Stimulated activated naive CD4-positive, alpha-beta T cell (primary cell): ENCODE measurements around the gene RHOT2.

ENCODE experiments used
- DNase-seq, 6 experiments: peaks; one replicate each; lab custom pipeline; 2025; lab: John Stamatoyannopoulos, UW

The RHOT2 gene

DNA sequence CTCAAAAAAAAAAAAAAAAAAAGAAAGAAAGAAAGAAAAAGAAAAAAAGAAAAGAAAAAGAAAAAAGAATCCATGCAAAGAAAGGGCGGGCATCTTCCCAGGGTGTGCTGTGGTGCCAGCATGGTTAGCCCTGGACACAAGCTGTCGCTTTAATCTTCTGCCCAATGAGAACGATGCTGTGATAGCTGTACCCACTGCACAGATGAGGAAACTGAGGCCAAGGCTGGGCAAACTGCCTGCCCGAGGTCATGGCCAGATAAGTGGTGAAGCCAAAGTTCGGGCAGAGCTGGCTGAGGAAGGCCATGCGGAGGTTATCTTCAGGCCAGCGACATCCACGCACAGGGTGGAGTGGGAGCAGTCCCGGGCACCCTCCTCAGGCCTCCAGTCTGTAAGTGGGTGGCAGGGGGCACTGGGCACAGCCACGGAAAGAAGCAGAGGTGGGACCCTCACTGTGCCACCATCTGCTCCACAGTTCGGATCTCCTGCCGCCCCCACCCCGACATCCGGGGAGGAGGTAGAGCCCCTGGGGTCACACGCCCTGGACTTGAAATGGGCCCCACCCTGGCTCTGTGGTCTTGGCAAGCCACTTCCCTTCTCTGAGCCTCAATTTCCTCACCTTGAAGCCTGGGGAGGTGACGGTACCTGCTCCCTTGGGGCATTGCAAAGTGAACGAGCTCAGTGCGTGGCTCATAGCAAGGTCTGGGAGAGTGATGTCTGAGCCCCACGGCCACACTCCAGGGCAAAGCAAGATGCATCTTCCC lies 31.2 kb downstream of the RHOT2 start:
- no peak for DNase-seq

DNA sequence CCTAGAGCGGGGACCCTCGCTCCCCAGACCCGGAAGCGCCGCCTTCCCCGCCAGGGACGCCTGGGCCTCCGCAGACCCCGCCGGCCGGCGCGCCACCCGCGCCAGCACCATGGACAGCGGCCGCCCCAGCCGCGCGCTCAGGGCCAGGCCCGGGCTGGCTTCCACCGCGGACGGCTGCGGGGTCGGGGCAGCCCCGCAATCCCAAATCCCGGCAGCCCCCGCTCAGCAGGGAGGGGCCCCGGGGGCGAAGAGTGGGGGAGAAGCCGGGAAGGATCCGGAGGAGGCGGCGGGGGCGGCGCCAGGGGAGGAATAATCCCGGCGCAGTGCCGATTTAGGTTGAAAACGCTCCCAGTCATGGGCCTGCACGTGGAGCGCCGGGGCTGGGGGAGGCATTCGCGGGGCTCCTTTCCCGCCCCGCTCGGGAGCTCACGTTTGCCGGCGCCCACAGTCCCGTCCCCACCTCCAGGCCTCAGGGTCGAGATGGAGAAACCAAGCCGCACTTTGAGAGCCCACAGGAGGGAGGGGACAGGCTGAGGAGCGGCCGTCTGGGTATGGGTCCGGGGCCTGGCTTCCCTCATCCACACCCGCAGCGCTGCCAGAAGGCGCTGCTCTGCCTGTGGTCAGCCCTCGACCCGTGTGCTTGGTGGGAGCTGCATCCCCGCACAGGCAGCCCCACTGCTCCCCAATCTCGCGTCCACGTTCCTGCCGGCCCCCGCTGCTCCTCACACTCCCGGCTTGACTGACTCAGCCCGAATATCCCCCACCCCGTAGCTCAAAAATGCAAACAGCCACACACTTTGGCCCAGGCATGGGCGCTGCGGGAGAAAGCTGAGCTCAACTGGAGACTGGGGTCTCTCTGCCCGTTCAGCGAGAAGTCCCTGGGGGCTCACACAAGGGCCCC lies 33.0 kb downstream of the RHOT2 start:
- DNase-seq = peak; percentile 9 to 69 (median 41)

DNA sequence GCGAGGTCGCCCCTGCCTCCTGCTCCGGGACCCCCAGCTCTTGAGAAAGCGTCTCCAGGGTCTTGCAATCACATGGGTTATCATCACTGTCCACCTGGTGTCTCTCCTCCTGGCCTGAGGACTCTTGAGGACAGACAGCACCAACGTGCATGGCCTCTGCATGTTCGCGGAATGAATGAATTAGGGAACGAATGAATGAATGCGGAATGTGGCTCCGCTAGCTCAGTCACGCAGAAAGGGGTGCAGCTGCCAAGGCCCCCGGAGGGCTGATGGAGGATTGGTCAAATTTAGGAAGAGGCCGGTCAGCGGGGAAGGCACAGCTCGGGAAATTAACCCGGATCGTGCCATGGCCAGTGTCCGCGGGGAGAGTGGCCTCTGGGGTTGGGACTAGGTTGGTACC lies 34.4 kb downstream of the RHOT2 start:
- DNase-seq = no peak

DNA sequence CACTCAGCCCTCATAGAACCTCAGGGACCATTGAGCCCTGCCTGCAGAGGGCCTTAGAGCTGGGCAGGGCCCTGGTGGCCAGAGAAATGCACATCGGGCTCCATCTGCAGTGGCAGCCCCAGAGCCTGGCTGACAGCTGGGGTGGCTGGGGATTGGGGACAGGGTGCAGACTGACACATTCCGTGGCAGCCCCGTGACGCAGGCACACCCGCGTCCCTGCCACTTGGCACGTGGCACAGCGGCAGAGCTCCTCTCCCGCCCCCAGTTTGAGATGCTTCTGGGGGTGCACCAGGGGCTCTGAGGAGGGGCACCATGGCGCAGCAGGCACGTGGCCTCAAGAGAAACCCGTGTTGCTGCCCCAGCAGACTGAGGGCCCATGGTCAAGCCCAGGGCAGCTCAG lies 35.5 kb downstream of the RHOT2 start:
- no peak for DNase-seq

DNA sequence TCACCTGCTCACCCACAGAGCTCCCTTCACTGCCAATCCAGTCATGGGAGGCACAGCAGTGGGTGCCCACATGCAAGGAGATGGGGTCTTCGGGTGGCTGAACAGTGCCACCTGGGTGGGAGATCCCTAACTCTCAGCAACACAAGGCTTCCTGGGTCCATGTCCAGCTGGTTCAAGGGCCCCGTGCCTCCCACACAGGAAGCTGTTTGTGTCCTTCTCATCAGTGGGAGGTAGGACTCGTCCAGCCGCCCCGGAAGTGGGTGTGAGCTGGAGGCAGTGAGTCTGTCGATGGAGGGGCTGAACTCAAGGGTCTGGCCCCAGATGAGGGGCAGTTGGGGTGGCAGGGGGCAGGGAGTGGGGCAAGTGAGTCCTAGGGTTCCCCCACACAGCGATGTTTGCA lies 36.1 kb downstream of the RHOT2 start:
- no peak for DNase-seq

DNA sequence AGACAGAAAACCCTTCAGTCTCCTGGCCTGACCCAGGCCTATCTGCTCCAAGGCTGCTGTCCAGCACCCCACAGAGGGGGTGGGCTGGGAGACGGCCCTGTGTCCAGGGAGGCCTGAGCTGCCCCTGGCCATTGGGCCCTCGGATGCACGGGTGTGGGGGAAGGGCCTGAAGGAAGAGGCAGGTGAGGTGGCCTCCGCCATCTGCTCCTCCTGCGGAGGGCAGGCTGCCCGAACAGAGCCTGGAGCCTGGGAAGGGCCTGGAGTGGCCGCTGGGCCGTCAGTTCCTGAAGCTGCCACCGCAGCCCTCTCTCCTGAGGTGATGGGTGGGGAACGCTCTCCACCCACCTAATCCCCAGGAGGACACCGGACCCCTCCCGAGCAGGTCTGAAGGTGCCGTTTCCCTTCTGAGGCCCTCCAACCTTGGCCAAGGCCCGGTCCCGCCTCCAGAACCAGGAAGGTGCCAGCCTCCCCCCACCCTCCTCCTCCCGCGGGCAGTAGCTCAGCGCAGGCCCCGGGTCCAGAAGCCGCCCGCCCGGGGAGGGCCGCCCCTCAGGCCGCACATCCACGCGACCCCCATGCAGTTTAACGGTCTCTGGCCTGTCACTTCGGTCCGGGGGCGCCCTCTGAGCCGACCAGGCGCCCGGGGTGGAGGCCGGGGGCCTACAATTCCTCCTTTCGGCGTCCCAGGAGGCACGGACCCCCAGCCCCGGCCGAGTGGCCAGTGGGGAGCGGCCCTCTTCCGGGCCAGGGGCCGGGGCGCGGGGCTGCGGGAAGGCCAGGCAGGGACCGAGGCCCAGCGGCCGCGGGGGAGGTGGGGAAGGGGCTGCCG lies 36.8 kb downstream of the RHOT2 start:
- no peak for DNase-seq

DNA sequence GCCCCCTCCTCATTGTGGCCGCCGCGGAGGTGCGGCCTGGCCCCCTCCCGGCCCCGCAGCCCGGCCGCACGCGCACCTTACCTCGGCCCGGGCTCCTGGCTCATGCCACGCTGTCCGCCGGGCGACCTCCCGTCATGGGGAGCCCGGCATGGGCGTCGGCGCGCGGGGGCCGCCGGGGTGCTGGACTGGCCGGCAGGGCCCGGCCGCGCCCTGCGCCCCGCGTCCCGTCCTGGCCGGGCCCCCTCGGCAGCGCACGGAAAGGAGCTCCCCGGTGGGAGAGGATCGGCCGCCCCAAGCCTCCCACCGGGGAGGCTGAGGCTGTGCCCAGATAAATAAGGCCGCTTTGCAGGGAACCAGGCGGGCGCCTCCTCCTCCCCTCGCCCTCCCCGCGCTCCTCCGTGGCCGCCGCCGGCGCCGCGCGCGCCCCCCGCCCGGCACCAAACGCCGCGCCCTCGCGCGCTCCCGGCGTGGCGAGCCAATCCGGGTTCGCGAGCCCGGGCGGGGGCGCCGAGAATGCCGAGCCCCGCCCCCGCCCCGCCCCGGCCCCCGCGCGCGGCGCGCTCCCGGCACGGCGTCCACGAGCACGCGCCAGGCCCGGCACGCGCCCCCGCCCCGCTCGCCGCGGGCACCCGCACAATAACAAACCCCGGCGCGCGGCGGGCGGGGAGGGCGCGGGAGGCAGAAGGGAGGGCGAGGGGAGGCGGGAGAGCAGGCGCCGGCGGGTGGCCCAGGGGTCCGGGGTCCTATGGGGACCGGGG lies 37.7 kb downstream of the RHOT2 start, which contains the start of gene FBXL16:
Gene FBXL16 (minus strand): TSS at position 371 of the 758 bp plus-strand sequence. CDS start 8,396 bp downstream, outside the sequence.
- peak in 1 of 6 experiments; percentile 13 for DNase-seq

DNA sequence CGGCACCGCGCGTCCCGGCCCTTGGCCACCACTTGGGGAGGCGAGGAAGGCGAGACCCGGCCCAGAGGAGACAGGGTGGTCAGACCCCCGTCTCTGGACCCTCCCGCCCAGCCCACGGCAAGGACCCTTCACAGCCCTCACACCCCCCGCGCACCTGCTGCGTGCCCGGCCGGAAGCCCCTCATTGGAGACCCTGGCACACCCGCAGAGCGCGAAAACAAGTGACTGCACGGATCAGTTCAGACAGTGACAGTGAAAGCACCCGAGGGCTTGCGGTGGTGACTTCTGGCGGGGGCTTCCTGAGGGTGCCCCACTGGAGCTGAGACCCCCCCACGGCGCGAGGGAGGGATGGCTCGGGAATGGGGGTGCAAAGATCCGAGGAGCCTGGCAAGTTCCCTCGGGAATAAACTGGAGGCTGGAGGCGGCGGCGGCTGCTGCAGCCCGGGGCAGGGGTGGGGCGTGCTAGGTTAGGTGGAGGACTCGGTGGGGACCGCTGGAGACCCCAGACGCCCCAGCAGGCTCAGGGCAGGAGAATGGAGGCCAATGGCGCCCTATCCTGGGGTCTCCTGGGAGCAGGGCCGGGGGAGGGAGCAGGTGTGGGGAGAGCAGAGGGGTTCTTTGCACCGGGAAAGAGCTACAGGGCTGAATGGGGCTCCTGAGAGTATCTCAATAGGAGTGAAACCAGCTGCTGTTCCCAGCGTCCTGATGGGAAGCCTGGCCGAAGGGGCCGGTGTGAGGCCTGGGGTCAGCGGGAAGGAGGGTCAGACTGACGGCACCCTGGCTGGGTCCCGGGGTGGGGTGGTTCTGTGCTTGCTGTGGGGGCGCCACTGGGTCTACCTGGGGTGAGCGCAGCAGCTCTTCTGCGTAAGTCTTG lies 38.5 kb downstream of the RHOT2 start:
- no peak for DNase-seq

DNA sequence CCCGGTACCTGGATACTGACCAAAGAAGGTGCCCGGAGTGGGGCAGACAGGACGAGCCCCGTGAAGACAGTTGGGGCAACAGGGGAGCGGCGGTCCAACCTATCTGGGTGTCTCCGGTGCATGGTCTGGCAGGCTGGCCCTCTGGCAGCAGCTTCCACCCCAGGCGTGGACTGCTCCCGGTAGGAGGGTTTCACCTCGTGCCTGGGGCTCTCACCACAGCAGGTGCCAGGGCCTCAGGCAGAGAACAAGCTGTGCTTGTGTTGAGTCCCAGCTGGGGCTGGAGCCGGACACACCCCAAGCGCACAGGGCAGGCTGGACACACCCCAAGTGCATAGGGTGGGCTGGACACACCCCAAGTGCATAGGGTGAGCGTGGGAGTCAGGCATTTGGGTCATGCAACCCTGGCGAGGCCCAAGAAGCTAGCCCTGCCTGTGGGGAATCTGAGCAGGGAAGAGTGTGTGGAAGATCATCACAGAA lies 39.2 kb downstream of the RHOT2 start:
- no peak for DNase-seq

DNA sequence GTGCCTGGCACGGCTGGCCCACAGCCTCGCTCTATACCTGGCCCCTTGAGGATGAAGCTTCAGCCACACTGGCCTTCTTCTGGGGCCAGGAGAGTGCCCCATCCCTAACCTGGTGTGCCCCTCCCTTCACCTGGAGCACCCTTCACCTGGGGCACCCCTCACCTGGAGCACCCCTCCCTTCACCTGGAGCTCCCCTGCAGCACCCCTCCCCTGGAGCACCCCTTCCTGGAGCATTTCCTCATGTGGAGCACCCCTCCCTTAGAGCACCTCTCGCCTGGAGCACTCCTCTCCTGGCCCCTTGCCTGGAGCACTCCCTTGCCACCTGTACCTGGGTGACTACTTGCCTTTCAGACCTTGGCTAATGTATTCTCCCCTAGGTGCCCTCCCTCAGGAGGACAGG lies 40.1 kb downstream of the RHOT2 start:
- no peak for DNase-seq

DNA sequence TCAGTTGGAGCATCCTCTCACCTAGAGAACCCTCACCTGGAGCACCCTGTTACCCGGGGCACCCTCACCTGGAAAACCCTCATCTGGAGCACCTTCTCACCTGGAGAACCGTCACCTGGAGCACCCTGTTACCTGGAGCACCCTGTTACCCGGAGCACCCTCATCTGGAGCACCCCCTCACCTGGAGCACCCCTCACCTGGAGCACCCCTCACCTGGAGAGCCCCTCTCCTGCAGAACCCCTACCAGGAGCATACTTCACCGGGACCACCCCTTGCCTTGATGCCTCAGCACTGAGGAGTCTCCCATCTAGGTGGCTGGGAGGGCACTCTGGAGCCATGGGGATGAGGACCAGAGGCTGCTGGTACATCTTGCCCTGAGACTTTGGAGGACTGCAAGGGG lies 41.0 kb downstream of the RHOT2 start:
- no peak for DNase-seq

DNA sequence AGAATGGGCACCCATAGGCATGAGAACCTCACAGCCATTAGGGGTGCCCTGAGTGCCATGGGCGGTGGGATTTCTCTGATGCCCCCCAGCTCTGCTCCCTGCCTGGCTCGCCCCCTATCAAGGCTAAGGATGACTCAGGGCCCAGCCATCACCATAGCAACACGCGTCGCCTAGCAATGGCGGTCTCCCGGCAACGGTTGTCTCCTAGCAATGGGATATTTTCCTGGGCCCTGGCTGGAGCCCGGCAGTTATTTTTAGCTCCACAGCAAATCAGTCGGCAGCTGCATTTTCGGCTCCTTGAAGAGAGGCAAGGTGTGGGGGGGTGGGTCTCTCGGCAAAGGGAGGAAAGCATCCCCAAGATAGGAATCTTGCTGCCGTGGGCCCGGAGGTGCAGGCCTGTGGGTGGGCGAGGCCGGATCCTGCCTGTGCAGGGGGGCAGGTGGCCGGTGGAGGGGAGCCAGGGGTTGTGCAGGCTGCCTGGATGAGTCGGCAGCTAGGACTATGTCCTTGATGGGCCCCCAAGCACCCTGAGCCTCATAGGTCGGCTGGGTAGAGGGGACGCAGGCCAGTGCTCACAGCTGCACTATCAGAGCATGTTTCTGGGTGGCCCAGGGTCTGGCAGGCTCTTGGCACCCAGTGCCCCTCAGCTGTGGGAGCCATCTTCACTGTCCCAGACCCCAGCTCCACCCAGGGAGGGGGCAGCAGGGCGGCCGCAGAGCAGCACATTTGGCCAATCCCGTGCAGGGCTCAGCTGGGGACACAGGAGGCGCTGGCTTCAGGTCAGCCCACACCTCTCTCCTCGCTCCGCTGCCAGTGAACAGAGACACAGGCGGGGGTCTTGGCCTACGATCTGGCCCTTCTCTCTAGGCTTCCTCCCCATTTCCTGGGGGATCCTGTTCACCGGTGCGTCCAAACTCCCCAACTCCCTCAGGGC lies 41.9 kb downstream of the RHOT2 start:
- no peak for DNase-seq

DNA sequence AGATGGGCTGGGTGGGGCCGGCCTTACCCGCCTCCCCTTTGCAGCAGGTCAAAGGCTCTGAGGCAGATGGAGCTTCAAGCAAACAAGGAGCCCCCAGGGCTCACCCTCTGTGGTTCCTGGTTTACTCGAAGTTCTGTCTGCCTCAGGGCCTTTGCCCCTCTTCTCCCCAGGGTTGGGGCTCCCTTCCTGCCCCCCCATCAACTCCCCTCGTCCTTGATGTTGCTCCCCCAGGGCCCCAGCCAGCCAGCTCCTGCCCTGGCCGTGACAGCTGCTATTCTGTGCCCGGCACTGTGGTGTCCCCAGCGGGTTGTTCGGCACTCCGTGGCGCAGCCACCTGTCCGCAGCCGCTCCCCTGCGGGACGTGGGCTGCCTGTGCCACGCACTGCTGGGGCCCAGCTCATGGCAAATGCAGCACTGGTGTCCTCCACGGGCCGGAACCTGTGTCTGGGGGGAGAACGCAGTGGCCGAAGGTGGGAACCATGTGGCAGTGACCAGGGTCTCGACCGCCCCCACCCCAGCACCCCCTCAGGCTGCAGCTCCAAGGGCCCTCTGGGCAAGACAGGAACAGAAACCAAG lies 42.7 kb downstream of the RHOT2 start:
- no peak for DNase-seq

DNA sequence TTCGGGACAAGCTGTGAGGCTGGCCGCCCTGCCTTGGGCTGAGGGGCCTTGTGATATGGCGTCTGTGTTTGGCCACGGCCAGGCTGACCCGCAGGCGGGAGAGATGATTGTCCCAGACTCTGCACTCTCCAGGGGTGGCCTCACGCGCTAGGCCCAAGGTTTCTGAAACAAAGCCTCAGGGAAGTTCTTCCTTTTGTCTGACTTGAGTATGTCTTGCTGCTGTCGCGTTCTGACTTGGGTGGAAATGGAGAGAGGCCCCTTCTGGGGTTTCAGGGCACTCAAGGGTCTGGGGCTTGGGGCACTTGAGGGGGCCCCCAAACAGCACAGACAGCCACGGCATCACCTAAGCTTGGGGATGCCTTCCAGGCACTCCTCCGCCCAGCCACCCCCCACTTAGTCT lies 43.2 kb downstream of the RHOT2 start:
- DNase-seq = no peak

DNA sequence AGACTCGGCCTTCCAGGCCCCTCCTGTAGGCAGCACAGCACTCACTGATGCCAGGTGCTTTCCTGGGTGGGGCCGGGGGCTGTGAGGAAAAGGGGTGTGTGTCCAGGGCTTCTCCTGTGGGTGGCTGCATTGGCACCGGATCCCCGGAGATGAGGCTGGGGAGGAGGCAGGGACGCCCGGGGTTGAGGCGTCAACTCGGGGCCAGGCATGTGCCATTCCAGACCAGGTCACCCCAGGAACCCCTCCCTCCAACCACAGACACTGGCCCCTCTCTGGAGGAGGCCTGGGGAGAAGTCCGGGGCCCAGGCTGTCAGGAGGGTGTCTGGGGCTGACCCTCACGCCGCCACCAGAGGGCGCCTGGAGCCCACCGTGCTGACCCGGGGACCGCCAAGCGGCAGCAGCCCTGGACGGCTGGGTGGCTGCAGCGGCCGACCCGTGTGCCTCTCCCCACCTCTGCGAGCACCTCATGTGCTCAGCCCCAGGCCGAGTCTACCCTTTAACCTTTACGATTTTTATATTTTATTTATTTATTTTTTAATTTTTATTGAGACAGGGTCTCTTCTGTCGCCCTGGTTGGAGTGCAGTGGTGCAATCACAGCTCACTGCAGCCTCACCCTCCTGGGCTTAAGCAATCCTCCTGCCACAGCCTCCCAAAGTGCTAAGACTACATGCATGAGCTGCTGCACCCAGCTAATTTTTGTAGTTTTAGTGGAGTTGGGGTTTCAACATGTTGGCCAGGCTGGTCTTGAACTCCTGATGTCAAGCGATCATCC lies 43.8 kb downstream of the RHOT2 start:
- DNase-seq = peak; percentile 27 to 82 (median 68)

DNA sequence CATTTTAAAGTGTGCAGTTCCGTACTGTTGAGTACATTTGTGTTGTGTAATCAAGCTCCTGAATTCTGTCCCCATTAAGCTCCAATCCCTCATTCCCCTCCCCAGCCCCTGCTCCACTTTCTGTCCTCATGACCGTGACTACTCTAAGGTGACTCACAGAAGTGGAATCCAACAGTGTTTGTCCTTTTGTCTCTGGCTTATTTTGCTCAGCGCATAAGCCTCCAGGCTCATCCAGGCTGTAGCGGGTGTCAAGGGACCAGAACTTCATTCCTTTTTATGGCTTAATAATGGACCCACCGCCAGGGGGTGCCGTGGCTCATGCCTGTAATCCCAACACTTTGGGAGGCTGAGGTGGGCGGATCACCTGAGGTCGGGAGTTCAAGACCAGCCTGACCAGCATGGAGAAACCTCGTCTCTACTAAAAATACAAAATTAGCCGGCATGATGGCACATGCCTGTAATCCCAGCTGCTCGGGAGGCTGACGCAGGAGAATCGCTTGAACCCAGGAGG lies 44.9 kb downstream of the RHOT2 start:
- peak in 3 of 6 experiments; percentile 26 to 38 (median 27) for DNase-seq

DNA sequence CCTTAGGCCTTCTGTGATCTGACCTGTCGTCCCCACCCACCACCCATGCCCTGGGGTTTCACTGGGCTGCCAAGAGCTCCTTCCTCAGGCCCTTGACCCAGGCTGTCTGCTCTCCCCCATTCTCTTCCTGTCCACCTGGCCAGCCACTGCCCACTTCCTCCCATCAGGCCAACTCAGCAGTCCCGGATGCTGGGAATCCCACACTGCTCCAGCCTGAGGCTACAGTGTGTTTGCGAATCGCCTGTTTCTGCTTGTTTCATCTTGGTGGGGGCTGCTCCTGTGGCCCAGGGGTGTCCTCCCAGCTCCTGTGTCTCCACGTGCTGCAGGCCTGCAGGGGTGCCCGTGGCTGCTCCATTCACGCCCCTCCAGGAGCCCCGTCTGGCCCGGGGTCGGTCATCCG lies 46.1 kb downstream of the RHOT2 start:
- DNase-seq = no peak
